H1 (cell line): ENCODE measurements around the gene ZNF292. TPM values are rescaled to one million over a fixed set of nuclear protein-coding genes. Genes with fewer than 3 reads are reported as not detected.

Experiments
- CTCF ChIA-PET: fragments of 300-600 bp; sonication (Branson Sonifier 250); formaldehyde crosslinking; loops from one replicate; lab custom pipeline; 2021; ENCODE audit not compliant: partially characterized antibody; lab: Charles Lee
- POLR2A ChIA-PET: fragments of 300-600 bp; sonication (Branson Sonifier 250); formaldehyde crosslinking; loops from one replicate; lab custom pipeline; 2021; ENCODE audit warnings: inconsistent platforms; ENCODE audit not compliant: partially characterized antibody; lab: Charles Lee
- DNase-seq, 2 experiments: peaks; one replicate each; pipeline versions ENCODE4 v3.0.0 to v3.0.0-alpha.2; 2010 to 2022; ENCODE audit warnings: low spot score in 2 of 2, low read depth in 1 of 2, mixed read lengths in 1 of 2
- FAIRE-seq: peaks from 2 replicates; lab custom pipeline; 2011; peaks lifted over from hg19 to GRCh38; lab: Jason Lieb, UNC
- H2AFZ ChIP-seq: 2 replicates; pipeline ENCODE4 v1.8.1; 2012; ENCODE audit warnings: low read length, inconsistent platforms
- H2AK5ac ChIP-seq: 2 replicates; pipeline ENCODE4 v1.6.1; 2013; ENCODE audit warnings: low read depth, low read length
- H2BK120ac ChIP-seq: replicated peaks from 2 replicates; pipeline ENCODE3; 2013; ENCODE audit warnings: low read depth, low read length, inconsistent platforms
- H2BK12ac ChIP-seq: 2 replicates; pipeline ENCODE4 v1.6.1; 2013; ENCODE audit warnings: low read depth, low read length
- H2BK15ac ChIP-seq: 2 replicates; pipeline ENCODE4 v1.6.1; 2013; ENCODE audit warnings: low read length
- H2BK20ac ChIP-seq: 2 replicates; pipeline ENCODE4 v1.6.1; 2013; ENCODE audit warnings: low read length
- H2BK5ac ChIP-seq: 2 replicates; pipeline ENCODE4 v1.6.1; 2013; ENCODE audit warnings: low read depth, low read length
- H3K14ac ChIP-seq: 2 replicates; pipeline ENCODE4 v1.6.1; 2013; ENCODE audit warnings: inconsistent platforms; ENCODE audit not compliant: insufficient read length
- H3K18ac ChIP-seq: 2 replicates; pipeline ENCODE4 v1.6.1; 2013; ENCODE audit warnings: low read length; ENCODE audit errors: extremely low read depth
- H3K23ac ChIP-seq: 2 replicates; pipeline ENCODE4 v1.6.1; 2013; ENCODE audit warnings: inconsistent platforms; ENCODE audit not compliant: insufficient read length
- H3K23me2 ChIP-seq: 2 replicates; pipeline ENCODE4 v1.6.1; 2013; ENCODE audit warnings: low read depth, low read length
- H3K27ac ChIP-seq: 2 replicates; pipeline ENCODE4 v1.6.1; 2011; ENCODE audit warnings: low read depth, low read length, inconsistent platforms
- H3K27me3 ChIP-seq, 4 experiments: replicated peaks in 1 of 4; 1 replicate in 1 of 4; 2 replicates in 3 of 4; pipeline versions ENCODE4 v1.6.1 to v1.8.1; 2011 to 2013; ENCODE audit warnings: low read length in 3 of 4, mild to moderate bottlenecking in 3 of 4, inconsistent platforms in 2 of 4, mixed read lengths in 2 of 4, moderate library complexity in 1 of 4; ENCODE audit not compliant: control insufficient read depth in 3 of 4, insufficient read depth in 3 of 4; ENCODE audit errors: extremely low read depth in 1 of 4
- H3K36me3 ChIP-seq, 4 experiments: 2 replicates each; pipeline versions ENCODE4 v1.6.1 to v1.8.1; 2011 to 2013; ENCODE audit warnings: mild to moderate bottlenecking in 4 of 4, low read length in 3 of 4, moderate library complexity in 2 of 4, control low read depth in 1 of 4, inconsistent platforms in 1 of 4; ENCODE audit not compliant: insufficient read depth in 4 of 4, control insufficient read depth in 2 of 4
- H3K4ac ChIP-seq: replicated peaks from 2 replicates; pipeline ENCODE3; 2013; ENCODE audit warnings: low read length, low read depth, mixed read lengths, inconsistent platforms; ENCODE audit not compliant: insufficient read length
- H3K4me1 ChIP-seq, 4 experiments: replicated peaks in 1 of 4; 1 replicate in 1 of 4; 2 replicates in 3 of 4; pipeline versions ENCODE4 v1.6.1 to v1.8.1; 2011 to 2013; ENCODE audit warnings: low read length in 3 of 4, inconsistent platforms in 2 of 4, mixed read lengths in 1 of 4; ENCODE audit not compliant: insufficient read depth in 4 of 4, control insufficient read depth in 3 of 4
- H3K4me2 ChIP-seq, 2 experiments: 2 replicates each; pipeline versions ENCODE4 v1.6.1 to v1.8.1; 2011 to 2013; ENCODE audit warnings: low read depth in 2 of 2, low read length in 2 of 2, control low read depth in 1 of 2, inconsistent platforms in 1 of 2, mild to moderate bottlenecking in 1 of 2; ENCODE audit not compliant: insufficient read depth in 1 of 2
- H3K4me3 ChIP-seq, 4 experiments: fragments of 200-600, 300-600 bp in 1 of 4; sonication (generic), shearing (Covaris generic), sonication (Bioruptor Twin) in 1 of 4; 2 replicates each; pipeline versions ENCODE4 v1.5.1 to v1.8.1; 2011 to 2016; ENCODE audit warnings: low read length in 4 of 4, low read depth in 3 of 4, control low read depth in 2 of 4, inconsistent platforms in 2 of 4, mild to moderate bottlenecking in 2 of 4, mixed read lengths in 1 of 4, moderate library complexity in 1 of 4; ENCODE audit not compliant: insufficient read depth in 2 of 4; ENCODE audit errors: extremely low read depth in 1 of 4
- H3K56ac ChIP-seq: replicated peaks from 2 replicates; pipeline ENCODE3; 2013; ENCODE audit warnings: low read depth, mild to moderate bottlenecking, mixed read lengths, low read length, inconsistent platforms; ENCODE audit not compliant: insufficient read length
- H3K79me1 ChIP-seq: 2 replicates; pipeline ENCODE4 v1.6.1; 2013; ENCODE audit warnings: low read depth, low read length, control low read depth
- H3K79me2 ChIP-seq, 2 experiments: 2 replicates each; pipeline versions ENCODE4 v1.6.1 to v1.8.1; 2012 to 2013; ENCODE audit warnings: low read length in 2 of 2, mild to moderate bottlenecking in 2 of 2, inconsistent platforms in 1 of 2; ENCODE audit not compliant: insufficient read depth in 2 of 2, control insufficient read depth in 1 of 2
- H3K9ac ChIP-seq, 4 experiments: replicated peaks in 1 of 4; 1 replicate in 1 of 4; 2 replicates in 3 of 4; pipeline versions ENCODE4 v1.6.1 to v1.8.1; 2011 to 2013; ENCODE audit warnings: low read depth in 3 of 4, low read length in 3 of 4, control low read depth in 2 of 4, mild to moderate bottlenecking in 2 of 4, moderate library complexity in 2 of 4, inconsistent platforms in 1 of 4; ENCODE audit errors: extremely low read depth in 1 of 4
- H3K9me3 ChIP-seq, 2 experiments: 2 replicates each; pipeline versions ENCODE4 v1.6.1 to v1.8.1; 2012 to 2013; ENCODE audit warnings: mild to moderate bottlenecking in 2 of 2, moderate library complexity in 2 of 2, control low read depth in 1 of 2, inconsistent platforms in 1 of 2, low read depth in 1 of 2, low read length in 1 of 2, mixed read lengths in 1 of 2; ENCODE audit not compliant: insufficient read depth in 2 of 2
- H4K20me1 ChIP-seq, 2 experiments: replicated peaks in 1 of 2; 2 replicates each; pipeline versions ENCODE3 to v1.8.1; 2011 to 2013; ENCODE audit warnings: inconsistent platforms in 2 of 2, low read length in 2 of 2, mild to moderate bottlenecking in 1 of 2; ENCODE audit not compliant: insufficient read depth in 2 of 2, control insufficient read depth in 1 of 2
- H4K5ac ChIP-seq: 2 replicates; pipeline ENCODE4 v1.6.1; 2013; ENCODE audit warnings: low read length, low read depth, mixed read lengths, inconsistent platforms; ENCODE audit not compliant: insufficient read length
- H4K8ac ChIP-seq: 2 replicates; pipeline ENCODE4 v1.8.0; 2013; ENCODE audit warnings: mild to moderate bottlenecking, moderate library complexity, low read length, inconsistent platforms; ENCODE audit not compliant: insufficient read depth; ENCODE audit errors: extremely low read depth
- H4K91ac ChIP-seq: replicated peaks from 2 replicates; pipeline ENCODE3; 2013; ENCODE audit warnings: low read length, mixed read lengths, inconsistent platforms; ENCODE audit not compliant: insufficient read length
- CREB1 ChIP-seq: IDR thresholded peaks from 2 replicates; pipeline ENCODE4 v1.6.1; 2012; ENCODE audit warnings: inconsistent platforms
- GTF2F1 ChIP-seq: IDR thresholded peaks from 2 replicates; pipeline ENCODE4 v1.6.1; 2012; ENCODE audit warnings: low read depth, low read length, improper control_type of control experiment, borderline replicate concordance
- POLR2A ChIP-seq, 2 experiments: IDR thresholded peaks; 1 replicate in 1 of 2; 2 replicates in 1 of 2; pipeline ENCODE4 v1.6.1; 2011; ENCODE audit warnings: low read depth in 2 of 2, low read length in 2 of 2, mild to moderate bottlenecking in 2 of 2; ENCODE audit errors: control extremely low read depth in 1 of 2
- WGBS, 2 experiments: shearing (Covaris generic) in 1 of 2; methylation state at CpG; one replicate each; pipeline versions ENCODE4 v1.1.6 to v1.1.7; 2013 to 2015; ENCODE audit warnings: low lambda C conversion rate in 2 of 2, mixed read lengths in 2 of 2, inconsistent platforms in 1 of 2, low coverage in 1 of 2, missing lambda C conversion rate in 1 of 2; ENCODE audit not compliant: insufficient replicate concordance in 2 of 2, insufficient coverage in 1 of 2, insufficient read length in 1 of 2; ENCODE audit errors: extremely low coverage in 1 of 2, missing lambda C conversion rate in 1 of 2; 5-methylcytosine and 5-hydroxymethylcytosine counted together
- polyA plus RNA-seq, 7 experiments: library from polyadenylated mRNA; depleted of rRNA in 3 of 7; stranded (reverse) in 5 of 7; unstranded in 2 of 7; fragments of >200 nt in 5 of 7; fragments of 200-250 nt in 2 of 7; gene quantifications; 1 replicate in 5 of 7; 2 replicates in 1 of 7; 4 replicates in 1 of 7; pipeline versions ENCODE4 v1.2.1 to v1.2.3, GENCODE V29; 2011 to 2013; ENCODE audit warnings: missing spikeins in 2 of 7, mixed read lengths in 2 of 7
- total RNA-seq: library from RNA; stranded (reverse); fragmentation: NEBNext Ultra II Directional; extraction: Animal tissue kit (Norgen Biotek cat#: 25700); gene quantifications from 2 replicates; pipeline ENCODE4 v1.2.1, GENCODE V29; 2021

Gene ZNF292
- total and polyA plus RNA-seq, 2 of the 8 experiments (the other 6 are each of a cell fraction or from before 2014, with no cell fraction given) = 6.8 to 44.2 TPM

GRCh38 chr6:87257046-87257445 lies 101.7 kb downstream of the ZNF292 start:
- Histone ChIP-seq H2AK5ac (no peak overlapping the region), H4K91ac (no peak overlapping the region), H3K4ac (no peak overlapping the region), H3K79me1 (no peaks in the 10 kb centered on the region), H2BK12ac (no peak overlapping the region), H3K4me1 (no peaks in the 10 kb centered on the region), H3K9me3 (peaks cover 20 to 32% of the 10 kb centered on the region in 2 experiments; a peak in 3 of 4 replicates), H2BK120ac (no peak overlapping the region), H3K4me3 (no peak overlapping the region), H3K9ac (no peak overlapping the region), H3K18ac (no peak overlapping the region), H4K5ac (no peak overlapping the region), H2AFZ (no peak overlapping the region), H3K56ac (no peak overlapping the region), H4K8ac (no peak overlapping the region), H2BK15ac (no peak overlapping the region), H3K4me2 (no peak overlapping the region), H3K36me3 (peaks cover 14 to 73% (median 49%) of the 10 kb centered on the region in 4 experiments), H3K14ac (no peak overlapping the region), H3K79me2 (peaks cover 0 to 2% of the 10 kb centered on the region in 2 experiments; a peak in 1 of 4 replicates), H3K23ac (no peak overlapping the region), H3K23me2 (no peaks in the 10 kb centered on the region), H4K20me1 (peaks cover 0 to 2% of the 10 kb centered on the region in 2 experiments), H3K27ac (no peak overlapping the region), H2BK5ac (no peak overlapping the region), H2BK20ac (no peak overlapping the region), H3K27me3 (no peaks in the 10 kb centered on the region)
- CTCF ChIA-PET = interaction anchor here (0.9 to 1.3 kb wide), 2 partner anchors 117 to 178 kb away, joined by 3 read pairs; no protein-coding TSS in a partner anchor
- DNase-seq = no peak
- peak; percentile 20; the same call in 1 of the 2 replicates for TF ChIP-seq GTF2F1
- TF ChIP-seq CREB1 = no peak
- TF ChIP-seq POLR2A (IDR thresholded peaks at IDR 0.05; ENCODE audit: control extremely low read depth in 1 of 2, low read depth in 2 of 2, low read length in 2 of 2) = 0 out of 3 replicates have a peak, but pooled peaks of 1 of the 2 experiments have one; percentile 1
- 93% methylated on average over 3 of the region's 3 CpGs; no CpG with 5 or more reads in 1 of the 2 experiments for WGBS, 2 experiments
- FAIRE-seq = peak; percentile 19
- POLR2A ChIA-PET = interaction anchor here (1.6 kb wide), 1 partner anchor 10 kb away, joined by 4 read pairs; no protein-coding TSS in a partner anchor
